ENCODE measurements around the gene PODXL.
A peak's percentile ranks its signal among the peaks of the same experiment; 100 is the strongest.
"Not testable (repeated sequence)": the region's sequence is repeated elsewhere in the genome, so short reads cannot be mapped to it uniquely, and the experiment has no call there.

PODXL gene

GRCh38 chr7:131511071-131511470, 45.4 kb downstream of the PODXL start:
- TF ChIP-seq JUND (IDR thresholded peaks at IDR 0.05; ENCODE audit: low read depth) = no peak

DNA sequence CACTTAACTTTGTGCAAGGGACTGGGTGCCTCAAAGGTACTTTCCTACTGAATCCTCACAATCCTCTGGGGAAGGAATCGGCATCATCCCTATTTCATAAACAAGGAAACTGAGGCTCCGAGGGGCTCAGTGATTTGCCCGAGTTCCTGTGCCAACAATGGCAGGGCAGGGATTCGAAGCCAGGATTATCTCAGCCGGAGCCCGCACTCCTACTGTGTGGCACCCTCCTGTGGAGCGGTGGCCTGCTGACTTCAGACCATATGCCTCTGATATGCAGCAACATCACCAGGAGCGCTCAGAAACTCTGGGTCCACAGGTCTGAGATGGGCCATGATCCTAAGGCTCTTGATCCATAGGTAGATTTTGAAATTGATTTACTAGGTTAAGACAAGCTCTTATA, 46.6 kb downstream of the PODXL start:
- TF ChIP-seq JUND (IDR thresholded peaks at IDR 0.05; ENCODE audit: low read depth) = no peak
- DNase-seq (ENCODE audit: low read depth in 1 of 2, low spot score in 1 of 2) = no peak
- in situ Hi-C loops (cut with HindIII; ENCODE audit: low pct_unique_long_range_greater_than_20kb, low sequenced_read_pairs) = no loop called here

More at GRCh38 chr7:131511071-131511470, 45.4 kb downstream of the PODXL start:
- in situ Hi-C loops (cut with HindIII; ENCODE audit: low pct_unique_long_range_greater_than_20kb, low sequenced_read_pairs) = no loop called here
- DNase-seq (ENCODE audit: low read depth in 1 of 2, low spot score in 1 of 2) = no peak

- in situ Hi-C loops (cut with HindIII; ENCODE audit: low pct_unique_long_range_greater_than_20kb, low sequenced_read_pairs) = no loop called here
- no peak for DNase-seq (ENCODE audit: low read depth in 1 of 2, low spot score in 1 of 2)
Measured at GRCh38 chr7:131508754-131509486, 47.5 kb downstream of the PODXL start.

DNA sequence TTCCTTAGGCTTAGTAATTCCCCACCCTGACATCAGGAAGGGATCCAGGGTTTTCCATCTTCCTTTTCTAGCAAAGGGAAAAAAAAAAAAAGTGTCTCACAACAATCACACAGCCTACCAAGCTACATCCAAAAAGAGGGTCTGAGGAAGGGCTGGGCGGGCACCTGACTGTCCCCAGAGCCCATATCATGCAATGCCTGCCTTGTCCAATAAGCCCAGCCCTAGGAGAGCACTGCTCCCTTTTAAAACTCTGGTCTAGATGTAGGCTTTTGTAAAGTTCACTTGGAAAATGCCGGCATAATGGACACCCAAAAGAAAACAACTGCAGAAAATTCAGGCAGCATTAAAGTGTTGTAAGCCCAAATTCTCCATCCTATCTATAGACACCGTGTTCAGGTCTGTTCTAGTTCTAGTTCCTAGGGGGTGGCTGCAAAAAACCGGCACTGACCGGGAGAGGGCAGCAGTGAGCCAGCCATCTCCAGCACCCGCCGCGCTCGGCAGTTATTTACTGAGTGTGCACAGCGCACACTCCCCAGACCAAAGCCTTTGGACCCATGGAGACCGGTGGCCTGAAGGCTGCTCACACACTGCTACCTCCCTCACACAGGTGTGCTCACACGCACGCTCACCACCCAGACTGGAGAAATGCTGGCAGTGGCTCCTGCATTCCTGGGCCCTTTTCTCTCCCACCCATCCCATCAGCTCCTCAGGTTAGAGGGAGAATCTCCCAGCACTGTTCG, 48.7 kb downstream of the PODXL start:
- in situ Hi-C loops (cut with HindIII; ENCODE audit: low pct_unique_long_range_greater_than_20kb, low sequenced_read_pairs) = no loop called here
- no peak for TF ChIP-seq JUND (IDR thresholded peaks at IDR 0.05; ENCODE audit: low read depth)
- DNase-seq (ENCODE audit: low read depth in 1 of 2, low spot score in 1 of 2) = peak; percentile 18 to 65

More at GRCh38 chr7:131508754-131509486, 47.5 kb downstream of the PODXL start:
- TF ChIP-seq JUND (IDR thresholded peaks at IDR 0.05; ENCODE audit: low read depth) = no peak

GRCh38 chr7:131506597-131506996, 49.8 kb downstream of the PODXL start:
- in situ Hi-C loops (cut with HindIII; ENCODE audit: low pct_unique_long_range_greater_than_20kb, low sequenced_read_pairs) = no loop called here
- no peak for DNase-seq (ENCODE audit: low read depth in 1 of 2, low spot score in 1 of 2)
- no peak for TF ChIP-seq JUND (IDR thresholded peaks at IDR 0.05; ENCODE audit: low read depth)

DNA sequence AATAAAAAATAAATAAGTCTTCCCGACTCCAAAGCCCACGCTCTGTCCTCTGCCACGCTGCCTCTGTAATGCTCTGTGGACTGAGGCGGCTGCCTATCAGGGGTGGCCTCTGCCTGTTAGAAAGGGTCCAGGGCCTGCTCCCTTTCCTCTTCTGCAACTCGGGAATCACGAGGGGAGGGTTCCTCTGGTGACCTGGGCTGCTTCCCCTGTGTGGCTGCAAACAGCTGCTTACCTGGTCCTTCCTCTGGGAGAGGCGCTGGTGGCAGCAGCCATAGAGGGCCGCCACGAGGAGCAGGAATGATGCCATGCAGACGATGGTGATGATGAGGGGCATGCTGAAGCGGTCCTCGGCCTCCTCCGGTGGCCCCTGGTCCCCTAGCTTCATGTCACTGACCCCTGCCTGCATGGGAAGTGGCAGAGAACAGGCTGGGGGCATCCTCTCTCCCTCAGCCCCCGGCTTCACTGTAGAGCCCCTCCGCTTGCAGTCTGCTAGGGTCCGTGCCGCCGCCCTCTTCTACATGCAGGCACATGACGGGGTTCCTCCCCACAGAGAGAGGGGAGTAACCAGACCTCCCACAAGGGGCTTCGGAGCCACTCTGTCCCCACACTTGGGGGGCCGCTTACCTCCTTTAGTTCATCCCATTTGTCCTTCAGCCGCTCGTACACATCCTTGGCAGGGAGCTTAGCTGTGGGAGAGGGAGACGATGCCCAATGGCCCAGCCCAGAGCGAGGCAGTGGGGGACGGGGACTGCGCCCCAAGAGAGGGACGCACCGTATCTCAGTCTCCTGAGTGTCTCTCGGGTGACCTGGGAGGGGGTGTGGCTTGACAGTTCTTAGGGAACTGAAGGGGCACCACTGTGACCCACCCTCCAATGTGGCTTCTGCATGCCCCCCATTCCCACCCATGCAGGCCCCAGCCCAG, 50.5 kb downstream of the PODXL start:
- in situ Hi-C loops (cut with HindIII; ENCODE audit: low pct_unique_long_range_greater_than_20kb, low sequenced_read_pairs) = no loop called here
- DNase-seq (ENCODE audit: low read depth in 1 of 2, low spot score in 1 of 2) = no peak
- TF ChIP-seq JUND (IDR thresholded peaks at IDR 0.05; ENCODE audit: low read depth) = no peak

GRCh38 chr7:131505037-131505620, 51.3 kb downstream of the PODXL start:
- in situ Hi-C loops (cut with HindIII; ENCODE audit: low pct_unique_long_range_greater_than_20kb, low sequenced_read_pairs); DNase-seq (ENCODE audit: low read depth in 1 of 2, low spot score in 1 of 2): not testable (repeated sequence)

DNA sequence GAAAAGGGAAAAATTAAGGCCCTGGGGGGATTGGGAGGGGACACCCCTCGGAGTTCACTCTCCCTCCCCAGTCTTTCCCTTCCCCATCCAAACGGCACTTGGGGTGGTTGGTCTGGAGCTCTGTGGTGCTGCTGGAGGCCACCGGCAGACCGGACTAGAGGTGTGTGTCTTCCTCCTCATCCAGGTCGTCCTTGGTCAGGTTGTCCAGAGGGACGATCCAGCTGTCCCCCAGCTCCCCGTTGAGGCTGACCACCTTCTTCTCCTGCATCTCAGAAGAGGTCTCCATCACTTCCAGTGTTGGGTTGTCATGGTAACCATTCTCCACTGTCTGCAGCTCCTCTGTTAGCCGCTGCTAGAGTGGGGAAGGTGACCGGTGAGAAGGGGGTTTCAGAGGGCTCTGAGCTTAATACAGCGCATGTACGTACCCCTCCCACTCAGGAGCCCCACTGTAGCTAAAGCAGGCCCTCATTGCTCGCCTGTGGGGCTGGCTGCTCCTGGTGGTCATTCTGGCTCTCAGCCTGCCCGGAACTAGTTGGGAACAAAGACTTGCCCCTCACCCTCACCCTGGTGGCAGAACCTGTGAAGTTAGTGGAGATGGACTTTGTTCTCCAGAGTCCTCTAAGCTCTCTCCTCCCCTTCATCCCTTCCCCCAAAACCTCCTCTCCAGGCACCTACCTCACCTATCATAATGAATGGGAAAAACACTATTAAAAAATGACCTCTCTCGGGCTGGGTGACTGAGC, 52.1 kb downstream of the PODXL start:
- TF ChIP-seq JUND (IDR thresholded peaks at IDR 0.05; ENCODE audit: low read depth) = no peak
- in situ Hi-C loops (cut with HindIII; ENCODE audit: low pct_unique_long_range_greater_than_20kb, low sequenced_read_pairs) = no loop called here
- DNase-seq (ENCODE audit: low read depth in 1 of 2, low spot score in 1 of 2) = no peak

GRCh38 chr7:131503639-131504038, 52.8 kb downstream of the PODXL start:
- TF ChIP-seq JUND (IDR thresholded peaks at IDR 0.05; ENCODE audit: low read depth) = no peak
- in situ Hi-C loops (cut with HindIII; ENCODE audit: low pct_unique_long_range_greater_than_20kb, low sequenced_read_pairs) = no loop called here
- no peak for DNase-seq (ENCODE audit: low read depth in 1 of 2, low spot score in 1 of 2)

DNA sequence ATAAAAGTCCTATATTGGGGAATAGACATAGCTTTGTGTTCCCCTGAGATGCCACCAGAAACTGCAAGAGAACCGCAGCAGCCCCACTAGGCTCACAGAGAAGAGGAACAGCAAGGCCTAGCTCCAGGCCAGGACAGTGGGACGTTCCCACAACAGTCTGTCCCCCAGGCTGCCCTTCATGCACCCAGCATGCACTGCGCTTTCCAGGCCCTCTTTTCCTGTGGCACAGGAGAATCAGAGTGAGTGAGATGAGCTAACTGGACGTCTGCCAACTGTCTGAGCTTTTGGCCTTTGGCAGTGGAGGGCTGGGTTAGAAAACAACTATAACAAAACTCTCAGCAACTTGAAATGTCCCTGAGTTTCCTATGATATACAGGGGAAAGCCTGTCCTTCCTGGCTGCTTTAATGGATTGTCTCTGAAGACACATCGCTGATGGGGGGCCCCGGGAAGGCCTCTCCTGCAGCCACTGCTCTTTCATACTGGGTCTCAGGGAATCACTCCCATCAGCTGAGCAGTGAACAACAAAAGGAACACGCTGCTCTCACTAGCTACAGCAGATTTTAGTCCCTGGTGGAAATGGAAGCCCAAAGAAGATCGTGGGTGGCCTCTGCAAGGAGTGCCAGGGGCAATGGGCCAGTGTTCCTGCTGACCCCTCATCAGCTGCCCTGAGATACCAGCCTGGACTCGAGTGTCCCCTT, 53.5 kb downstream of the PODXL start:
- in situ Hi-C loops (cut with HindIII; ENCODE audit: low pct_unique_long_range_greater_than_20kb, low sequenced_read_pairs) = no loop called here
- DNase-seq (ENCODE audit: low read depth in 1 of 2, low spot score in 1 of 2) = no peak
- TF ChIP-seq JUND (IDR thresholded peaks at IDR 0.05; ENCODE audit: low read depth) = no peak
